Neuronal stem cell (in vitro differentiated cells): ENCODE measurements around the gene SURF2.

Source experiments
- DNase-seq: peaks from one replicate; pipeline ENCODE4 v3.0.0-alpha.2; 2013; ENCODE audit warnings: low spot score
- H2AFZ ChIP-seq: one replicate; pipeline ENCODE4 v1.6.1; 2013; ENCODE audit warnings: mild to moderate bottlenecking, low read length, inconsistent platforms
- H2AK5ac ChIP-seq: 2 replicates; pipeline ENCODE4 v1.6.1; 2013; ENCODE audit warnings: low read depth, mild to moderate bottlenecking, inconsistent platforms, low read length, moderate library complexity, mixed read lengths
- H2BK120ac ChIP-seq: 2 replicates; pipeline ENCODE4 v1.6.1; 2013; ENCODE audit warnings: low read depth, mild to moderate bottlenecking, inconsistent platforms, low read length, moderate library complexity, mixed read lengths
- H2BK12ac ChIP-seq: one replicate; pipeline ENCODE4 v1.6.1; 2013; ENCODE audit warnings: low read length, inconsistent platforms
- H2BK15ac ChIP-seq: 2 replicates; pipeline ENCODE4 v1.6.1; 2013; ENCODE audit warnings: mild to moderate bottlenecking, low read length, inconsistent platforms, mixed read lengths
- H2BK5ac ChIP-seq: one replicate; pipeline ENCODE4 v1.6.1; 2013; ENCODE audit warnings: inconsistent platforms, mild to moderate bottlenecking, low read length, moderate library complexity
- H3K14ac ChIP-seq: one replicate; pipeline ENCODE4 v1.6.1; 2013; ENCODE audit warnings: low read length, inconsistent platforms
- H3K18ac ChIP-seq: 2 replicates; pipeline ENCODE4 v1.6.1; 2013; ENCODE audit warnings: low read length, inconsistent platforms
- H3K23ac ChIP-seq: 2 replicates; pipeline ENCODE4 v1.6.1; 2013; ENCODE audit warnings: low read depth, mild to moderate bottlenecking, mixed read lengths, low read length, inconsistent platforms; ENCODE audit not compliant: poor library complexity
- H3K27ac ChIP-seq: replicated peaks from 3 replicates; pipeline ENCODE4 v1.5.1; 2013; ENCODE audit warnings: low read length, inconsistent platforms
- H3K27me3 ChIP-seq, 3 experiments: 2 replicates each; pipeline ENCODE4 v1.6.1; 2013; ENCODE audit warnings: low read length in 3 of 3, mild to moderate bottlenecking in 2 of 3, inconsistent platforms in 1 of 3, low read depth in 1 of 3, mixed read lengths in 1 of 3, moderate library complexity in 1 of 3; ENCODE audit not compliant: control insufficient read depth in 3 of 3, insufficient read depth in 3 of 3
- H3K36me3 ChIP-seq, 2 donors: replicated peaks in 1 of 2; 2 replicates each; pipeline ENCODE4 v1.6.1; 2013; ENCODE audit warnings: low read length in 2 of 2; ENCODE audit not compliant: control insufficient read depth in 2 of 2, insufficient read depth in 2 of 2
- H3K4ac ChIP-seq: 2 replicates; pipeline ENCODE4 v1.6.1; 2013; ENCODE audit warnings: inconsistent platforms, mild to moderate bottlenecking, low read length, moderate library complexity
- H3K4me1 ChIP-seq, 2 donors: 1 replicate in 1 of 2; 2 replicates in 1 of 2; pipeline ENCODE4 v1.6.1; 2013; ENCODE audit warnings: low read length in 2 of 2, low read depth in 1 of 2; ENCODE audit not compliant: control insufficient read depth in 2 of 2, insufficient read depth in 1 of 2
- H3K4me2 ChIP-seq: one replicate; pipeline ENCODE4 v1.6.1; 2013; ENCODE audit warnings: mild to moderate bottlenecking, low read length, inconsistent platforms; ENCODE audit not compliant: insufficient read depth, poor library complexity, severe bottlenecking
- H3K4me3 ChIP-seq, 2 donors: 2 replicates each; pipeline ENCODE4 v1.5.1; 2013; ENCODE audit warnings: low read length in 2 of 2, mild to moderate bottlenecking in 2 of 2, inconsistent platforms in 1 of 2, moderate library complexity in 1 of 2
- H3K79me1 ChIP-seq: one replicate; pipeline ENCODE4 v1.6.1; 2013; ENCODE audit warnings: low read depth, mild to moderate bottlenecking, inconsistent platforms, low read length, moderate library complexity
- H3K9ac ChIP-seq: one replicate; pipeline ENCODE4 v1.6.1; 2013; ENCODE audit warnings: mild to moderate bottlenecking, low read depth, low read length, inconsistent platforms; ENCODE audit not compliant: poor library complexity
- H3K9me3 ChIP-seq, 2 donors: replicated peaks in 1 of 2; 2 replicates each; pipeline versions ENCODE3 to v1.6.1; 2013; ENCODE audit warnings: low read length in 2 of 2, mild to moderate bottlenecking in 2 of 2, inconsistent platforms in 1 of 2, low read depth in 1 of 2, mixed read lengths in 1 of 2, moderate library complexity in 1 of 2; ENCODE audit not compliant: control insufficient read depth in 2 of 2, insufficient read depth in 1 of 2
- H4K8ac ChIP-seq: one replicate; pipeline ENCODE4 v1.6.1; 2013; ENCODE audit warnings: low read depth, mild to moderate bottlenecking, inconsistent platforms, low read length, moderate library complexity
- H4K91ac ChIP-seq: one replicate; pipeline ENCODE4 v1.6.1; 2013; ENCODE audit warnings: low read length, low read depth, mild to moderate bottlenecking, inconsistent platforms; ENCODE audit not compliant: poor library complexity
- WGBS, 2 donors: extraction: QIAGEN DNeasy Blood & Tissue Kit; methylation state at CpG; one replicate each; pipeline ENCODE4 v1.1.7; 2013; ENCODE audit warnings: missing lambda C conversion rate in 2 of 2, mixed read lengths in 1 of 2; ENCODE audit not compliant: insufficient read length in 2 of 2, insufficient replicate concordance in 1 of 2; ENCODE audit errors: extremely low coverage in 2 of 2; 5-methylcytosine and 5-hydroxymethylcytosine counted together

The SURF2 gene

GRCh38 chr9:133393399-133393798 lies 37.0 kb downstream of the SURF2 start:
- whole genome bisulfite sequencing, 2 donors: no CpG with 5 or more reads among the region's 3 CpGs
- no peak overlapping the region for H2BK120ac ChIP-seq
- peak overlapping the region; percentile 47 for H3K14ac ChIP-seq
- no peak for DNase-seq
- H4K91ac ChIP-seq: no peak overlapping the region
- H2AFZ ChIP-seq: no peak overlapping the region
- H2AK5ac ChIP-seq: no peak overlapping the region
- no peak overlapping the region for H2BK12ac ChIP-seq
- no peaks in the 10 kb centered on the region for H3K79me1 ChIP-seq
- H3K4me2 ChIP-seq: no peak overlapping the region
- no peak overlapping the region for H3K23ac ChIP-seq
- H3K18ac ChIP-seq: no peak overlapping the region
- peaks cover 4 to 6% of the 10 kb centered on the region in 2 donors for H3K9me3 ChIP-seq
- H3K4ac ChIP-seq: no peak overlapping the region
- no peak overlapping the region for H2BK15ac ChIP-seq
- no peak overlapping the region for H3K9ac ChIP-seq
- no peak overlapping the region for H4K8ac ChIP-seq
- H3K27ac ChIP-seq: no peak overlapping the region
- peak overlapping the region in 1 of 2 donors; percentile 20 for H3K4me3 ChIP-seq
- no peak overlapping the region for H2BK5ac ChIP-seq
- peaks cover 0 to 2% (median 2%) of the 10 kb centered on the region in 3 experiments for H3K27me3 ChIP-seq
- no peaks in the 10 kb centered on the region for H3K36me3 ChIP-seq
- peaks cover 0 to 3% of the 10 kb centered on the region in 2 donors for H3K4me1 ChIP-seq

- H4K8ac ChIP-seq: no peak overlapping the region
- WGBS, 2 donors: no CpG with 5 or more reads among the region's 8 CpGs
- H2BK12ac ChIP-seq: no peak overlapping the region
- H3K27me3 ChIP-seq: peaks cover 0 to 2% (median 2%) of the 10 kb centered on the region in 3 experiments
- no peak overlapping the region for H2BK15ac ChIP-seq
- no peak for DNase-seq
- peak overlapping the region; percentile 54 for H3K9ac ChIP-seq
- H2BK5ac ChIP-seq: no peak overlapping the region
- no peak overlapping the region for H2BK120ac ChIP-seq
- H3K36me3 ChIP-seq: no peaks in the 10 kb centered on the region
- peak overlapping the region; percentile 27 for H3K18ac ChIP-seq
- no peak overlapping the region for H3K4me2 ChIP-seq
- no peaks in the 10 kb centered on the region for H3K79me1 ChIP-seq
- H2AFZ ChIP-seq: no peak overlapping the region
- H4K91ac ChIP-seq: no peak overlapping the region
- H3K27ac ChIP-seq: no peak overlapping the region
- no peak overlapping the region for H3K23ac ChIP-seq
- H2AK5ac ChIP-seq: peak overlapping the region; percentile 43
- H3K4ac ChIP-seq: peak overlapping the region; percentile 6
- no peak overlapping the region for H3K4me3 ChIP-seq
- H3K9me3 ChIP-seq: peaks cover 4 to 6% of the 10 kb centered on the region in 2 donors
- H3K4me1 ChIP-seq: peaks cover 0 to 3% of the 10 kb centered on the region in 2 donors
- no peak overlapping the region for H3K14ac ChIP-seq
These were observed 38.4 kb downstream of the SURF2 start for GRCh38 chr9:133394687-133395271.

- no peaks in the 10 kb centered on the region for H3K79me1 ChIP-seq
- H2BK120ac ChIP-seq: no peak overlapping the region
- no CpG with 5 or more reads among the region's 14 CpGs for WGBS, 2 donors
- H2BK12ac ChIP-seq: no peak overlapping the region
- DNase-seq: no peak
- H3K4me3 ChIP-seq: no peak overlapping the region
- no peak overlapping the region for H3K14ac ChIP-seq
- no peak overlapping the region for H3K4ac ChIP-seq
- no peak overlapping the region for H3K23ac ChIP-seq
- no peak overlapping the region for H3K9ac ChIP-seq
- H2AK5ac ChIP-seq: peak overlapping the region; percentile 18
- no peak overlapping the region for H3K27ac ChIP-seq
- no peak overlapping the region for H2BK5ac ChIP-seq
- no peak overlapping the region for H2BK15ac ChIP-seq
- H4K91ac ChIP-seq: no peak overlapping the region
- H3K18ac ChIP-seq: no peak overlapping the region
- H2AFZ ChIP-seq: no peak overlapping the region
- peaks cover 0 to 3% of the 10 kb centered on the region in 2 donors for H3K4me1 ChIP-seq
- peaks cover 0 to 2% (median 2%) of the 10 kb centered on the region in 3 experiments for H3K27me3 ChIP-seq
- H4K8ac ChIP-seq: no peak overlapping the region
- H3K36me3 ChIP-seq: peaks cover 0 to 2% of the 10 kb centered on the region in 2 donors
- no peaks in the 10 kb centered on the region for H3K9me3 ChIP-seq
- H3K4me2 ChIP-seq: no peak overlapping the region
These were observed 40.6 kb downstream of the SURF2 start for GRCh38 chr9:133396952-133397351.

GRCh38 chr9:133397370-133397769 lies 41.0 kb downstream of the SURF2 start:
- Histone ChIP-seq H2BK12ac (no peak overlapping the region), H2BK15ac (no peak overlapping the region), H4K8ac (no peak overlapping the region), H3K4me1 (peaks cover 0 to 3% of the 10 kb centered on the region in 2 donors), H4K91ac (no peak overlapping the region), H3K18ac (peak overlapping the region; percentile 27), H3K79me1 (no peaks in the 10 kb centered on the region), H2AK5ac (peak overlapping the region; percentile 18), H3K27ac (no peak overlapping the region), H3K14ac (no peak overlapping the region), H3K9me3 (no peaks in the 10 kb centered on the region), H3K4ac (no peak overlapping the region), H3K9ac (no peak overlapping the region), H3K4me3 (no peak overlapping the region), H3K36me3 (peaks cover 0 to 2% of the 10 kb centered on the region in 2 donors), H3K4me2 (no peak overlapping the region), H2AFZ (no peak overlapping the region), H3K23ac (no peak overlapping the region), H2BK5ac (no peak overlapping the region), H3K27me3 (peaks cover 0 to 2% (median 2%) of the 10 kb centered on the region in 3 experiments), H2BK120ac (no peak overlapping the region)
- WGBS, 2 donors: no CpG with 5 or more reads among the region's 6 CpGs
- DNase-seq: no peak
